GM18511 (cell line): ENCODE measurements around the gene CAPN12.

Experiments used
- ATAC-seq: cut with Tn5 transposase; IDR thresholded peaks from one replicate; pipeline ENCODE4 v1.9.1; 2021; ENCODE audit warnings: mild to moderate bottlenecking, moderate library complexity; ENCODE audit not compliant: unreplicated experiment

Gene CAPN12

DNA sequence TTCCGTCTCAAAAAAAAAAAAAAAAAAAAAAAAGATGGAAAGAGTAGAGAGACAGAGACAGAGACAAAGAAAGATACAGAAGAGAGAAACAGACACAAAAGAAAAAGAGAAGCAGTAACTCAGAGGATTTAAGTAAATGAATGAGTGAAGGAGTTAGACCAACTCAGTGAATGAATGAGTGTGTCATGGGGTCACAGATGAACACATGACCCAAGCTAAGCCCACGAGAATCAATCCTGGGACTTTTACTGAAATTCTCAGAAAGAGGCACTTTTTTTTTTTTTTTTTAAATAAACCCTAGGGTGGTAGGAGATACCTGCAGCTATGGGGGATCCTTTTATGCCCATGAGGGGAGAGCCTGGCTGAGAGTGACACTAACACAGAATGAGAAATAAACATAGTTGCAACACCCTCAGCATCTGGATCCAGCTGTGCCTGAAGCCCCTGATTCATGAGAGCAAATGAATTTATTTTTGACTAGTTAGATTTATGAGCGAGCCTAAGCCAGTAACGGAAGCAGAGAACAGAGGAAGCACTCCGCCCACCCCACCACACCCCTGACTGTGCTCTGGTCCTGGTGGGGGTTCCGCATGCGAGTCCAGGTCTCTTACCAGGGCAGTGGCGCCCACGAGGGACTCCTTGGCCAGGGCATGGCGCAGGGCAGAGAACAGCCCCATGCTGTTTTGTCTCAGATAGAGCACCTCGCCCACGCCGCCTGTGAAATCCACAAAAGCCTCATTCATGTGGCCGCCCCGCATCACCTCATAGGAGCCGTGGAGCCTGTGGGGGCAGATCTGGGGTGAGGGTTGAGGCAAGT lies 4.6 kb downstream of the CAPN12 start:
- no peak for ATAC-seq

DNA sequence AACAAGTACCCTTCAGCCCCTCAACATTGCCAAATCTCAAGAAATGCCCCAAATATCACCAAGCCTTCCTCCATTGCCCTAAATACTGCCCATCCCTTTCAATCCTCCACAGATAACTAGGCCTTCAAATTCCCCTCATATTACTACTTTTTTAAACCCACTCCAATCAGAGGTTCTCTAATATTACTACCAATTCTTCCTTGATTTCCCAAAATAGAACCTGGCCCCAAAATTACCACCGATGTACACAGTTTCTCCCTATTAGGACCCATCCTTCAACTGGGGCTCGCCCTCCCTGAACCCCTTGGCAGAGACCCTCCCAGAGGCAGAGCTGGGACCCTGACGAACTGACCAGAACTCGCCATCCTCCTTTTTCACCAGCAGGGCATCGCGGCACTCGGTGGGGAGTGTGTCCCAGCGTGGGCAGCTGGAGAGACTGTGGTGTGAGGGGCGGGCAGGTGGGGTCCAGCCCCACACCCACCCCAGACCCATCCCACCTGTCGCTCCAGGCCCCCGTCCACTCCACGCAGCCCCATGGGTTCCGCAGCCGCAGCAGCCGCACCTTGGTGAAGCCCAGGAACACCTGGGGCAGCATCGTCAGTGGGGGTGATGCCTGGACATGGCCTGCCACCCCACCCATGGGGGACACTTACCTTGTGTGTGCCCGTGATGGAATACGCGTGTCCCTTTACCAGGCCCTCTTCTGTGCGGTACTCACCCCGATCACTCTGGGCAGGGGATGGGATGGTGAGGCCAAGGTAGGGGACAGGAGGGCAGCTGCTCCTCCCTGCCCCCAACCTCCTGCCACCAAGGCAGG lies 6.1 kb downstream of the CAPN12 start:
- ATAC-seq: no peak

GRCh38 chr19:38737281-38737865 lies 6.9 kb downstream of the CAPN12 start:
- ATAC-seq: no peak

DNA sequence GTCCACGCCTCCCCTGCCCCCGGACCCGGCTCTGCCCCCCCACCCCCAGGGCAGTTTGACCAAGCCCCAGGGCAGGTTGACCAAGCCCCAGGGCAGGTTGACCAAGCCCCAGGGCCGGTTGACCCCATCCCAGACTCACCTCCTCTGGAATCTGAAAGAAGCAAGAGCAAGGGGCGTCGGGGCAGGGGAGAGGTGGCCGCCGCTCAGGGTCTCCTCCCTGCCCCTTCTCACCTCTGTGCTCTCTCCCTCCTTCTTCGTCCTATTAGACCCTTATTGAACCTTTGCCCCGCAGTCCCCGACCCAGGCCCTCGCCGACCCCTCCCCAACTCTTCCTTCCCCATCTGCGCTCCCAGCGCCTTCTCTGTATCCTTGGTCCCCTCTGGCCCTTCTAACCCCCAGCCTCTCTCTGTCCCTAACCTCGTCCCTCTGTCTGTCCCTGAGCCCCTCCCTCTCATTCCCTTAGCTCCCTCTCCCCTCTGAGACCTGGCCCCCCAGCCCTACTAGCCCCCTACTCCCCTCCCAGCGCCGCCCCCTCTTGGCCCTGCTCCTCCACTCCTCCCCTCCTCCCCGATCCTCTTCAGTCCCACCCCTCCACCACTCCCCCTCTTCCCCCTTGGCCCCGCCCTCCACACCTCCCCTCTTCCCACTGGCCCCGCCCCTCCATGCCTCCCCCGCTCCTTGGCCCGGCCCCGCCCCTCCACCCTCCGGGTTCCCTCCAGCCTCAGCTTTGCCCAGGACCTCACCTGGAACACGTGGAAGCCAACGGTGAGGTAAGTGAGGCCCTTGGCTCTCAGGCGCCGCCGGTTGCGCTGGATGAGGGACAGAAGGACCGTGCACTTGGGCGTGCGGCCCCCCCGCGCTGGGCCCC lies 7.6 kb downstream of the CAPN12 start:
- no peak for ATAC-seq

- ATAC-seq: no peak
Observed at GRCh38 chr19:38736036-38736412, 8.2 kb downstream of the CAPN12 start.

DNA sequence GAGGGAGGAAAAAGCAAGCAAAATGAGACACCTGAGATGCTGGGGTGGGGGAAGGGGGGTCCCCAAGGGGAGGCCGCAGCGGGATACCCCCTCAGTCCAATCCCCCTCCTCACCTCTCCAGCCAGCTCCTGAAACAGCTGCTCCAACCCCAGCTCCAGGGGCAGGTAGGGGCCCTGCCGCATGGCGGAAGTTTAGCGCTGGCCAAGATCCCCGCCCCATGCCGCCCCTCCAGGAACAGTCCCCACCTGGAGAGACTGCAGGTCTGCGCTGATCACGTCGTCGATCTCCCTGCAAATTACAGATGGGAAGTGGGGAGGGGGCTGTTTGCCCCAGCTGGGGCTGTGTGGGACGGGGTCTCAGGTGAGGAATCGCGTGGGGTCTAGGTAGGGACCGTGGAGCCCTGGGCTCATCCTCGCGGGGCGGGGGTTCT lies 9.0 kb downstream of the CAPN12 start:
- ATAC-seq: no peak

DNA sequence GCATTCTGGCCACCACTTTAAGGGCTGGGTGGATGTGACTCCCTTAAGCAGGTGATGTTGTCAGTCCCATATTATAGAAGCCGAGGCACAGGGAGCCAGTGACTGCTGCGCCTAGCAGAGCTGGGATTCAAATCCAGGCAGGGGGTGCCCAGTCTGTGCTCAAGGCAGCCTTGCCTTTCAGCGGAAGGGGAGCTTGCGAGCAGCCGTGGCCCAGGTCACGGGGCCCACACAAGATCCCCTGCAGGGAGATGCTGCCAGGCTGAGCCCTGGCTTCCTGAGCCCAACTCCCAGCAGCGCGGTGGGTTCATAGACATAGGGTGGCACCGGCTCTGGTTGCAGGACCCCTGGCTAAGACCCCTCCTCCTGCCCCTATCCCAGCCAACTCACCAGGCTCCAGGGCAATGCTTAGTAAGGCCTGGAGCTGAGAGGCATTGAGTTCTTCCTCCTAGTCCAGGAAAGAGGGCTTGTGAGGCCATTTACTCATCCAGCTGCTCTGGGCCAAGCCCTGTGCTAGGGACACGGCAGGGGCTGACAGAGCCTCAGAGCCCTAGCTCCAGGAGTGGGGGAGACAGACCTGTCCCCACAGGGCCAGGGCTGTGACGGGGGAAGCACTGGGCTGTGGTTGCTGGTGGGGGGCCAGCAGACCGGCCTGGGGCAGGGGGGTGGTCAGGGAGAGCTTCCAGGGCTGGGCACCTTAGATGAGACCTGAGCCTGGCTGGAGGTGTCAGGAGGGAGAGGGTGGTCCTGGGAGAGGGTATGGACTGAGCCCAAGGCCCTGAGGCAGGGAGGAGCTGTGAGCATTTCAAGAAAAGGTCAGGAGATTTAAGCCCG lies 9.6 kb downstream of the CAPN12 start:
- ATAC-seq: peak; percentile 27

DNA sequence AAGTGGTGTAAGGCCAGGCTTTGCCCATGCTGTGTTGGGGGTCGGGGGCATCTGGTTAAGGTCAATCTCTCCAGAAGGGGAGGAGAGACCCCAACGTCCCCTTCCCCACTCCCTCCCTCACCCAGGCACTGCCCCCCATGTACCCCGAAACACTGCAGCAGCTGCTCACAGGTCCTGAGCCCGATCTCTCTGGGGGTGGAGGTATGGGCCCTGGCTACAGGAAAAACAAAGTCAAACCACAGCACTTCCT lies 10.2 kb downstream of the CAPN12 start:
- peak; percentile 49 for ATAC-seq

GRCh38 chr19:38733493-38734175 lies 10.6 kb downstream of the CAPN12 start:
- ATAC-seq: no peak

- no peak for ATAC-seq
Observed at GRCh38 chr19:38733241-38733492, 11.1 kb downstream of the CAPN12 start.

- ATAC-seq: no peak
Observed at GRCh38 chr19:38731654-38732301, 12.5 kb downstream of the CAPN12 start.

- ATAC-seq: no peak
Observed at GRCh38 chr19:38730731-38731589, 13.3 kb downstream of the CAPN12 start.

GRCh38 chr19:38730470-38730730 lies 13.9 kb downstream of the CAPN12 start:
- no peak for ATAC-seq

DNA sequence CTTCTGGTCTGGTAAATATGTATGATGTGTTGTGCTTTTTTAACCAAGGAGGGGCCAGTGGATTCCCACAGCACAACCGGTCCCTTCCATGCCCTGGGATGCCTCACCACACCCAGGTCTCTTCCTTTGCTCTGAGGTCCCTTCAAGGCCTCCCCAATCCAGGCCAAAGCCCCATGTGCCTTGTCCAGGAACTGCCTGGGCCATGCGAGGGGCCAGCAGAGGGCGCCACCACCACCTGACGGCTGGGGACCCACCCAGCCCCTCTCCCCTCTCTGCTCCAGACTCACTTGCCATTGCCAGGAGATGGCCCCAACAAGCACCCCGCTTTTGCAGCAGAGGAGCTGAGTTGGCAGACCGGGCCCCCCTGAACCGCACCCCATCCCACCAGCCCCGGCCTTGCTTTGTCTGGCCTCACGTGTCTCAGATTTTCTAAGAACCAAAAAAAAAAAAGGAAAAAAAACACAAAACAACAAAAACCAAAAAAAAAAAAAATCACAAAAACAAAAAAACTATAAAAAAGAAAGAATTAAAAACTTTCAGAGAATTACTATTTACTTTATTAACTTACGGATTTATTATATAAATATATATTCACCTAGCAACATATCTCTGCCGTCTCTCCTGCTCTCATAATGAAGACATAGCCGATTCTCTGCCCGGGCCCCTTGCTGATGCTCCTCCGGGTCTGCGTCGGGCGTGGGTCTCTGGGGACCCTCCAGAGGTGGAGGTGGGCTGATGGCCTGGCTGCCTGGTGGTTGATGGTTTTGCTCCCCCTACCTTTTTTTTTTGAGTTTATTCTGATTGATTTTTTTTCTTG lies 14.4 kb downstream of the CAPN12 start:
- peak; percentile 46 for ATAC-seq

- no peak for ATAC-seq
Observed at GRCh38 chr19:38728752-38729541, 15.3 kb downstream of the CAPN12 start.

GRCh38 chr19:38727868-38728660 lies 16.2 kb downstream of the CAPN12 start:
- no peak for ATAC-seq
